ENCODE measurements around the gene VTI1A.
A peak's percentile ranks its signal among the peaks of the same experiment; 100 is the strongest.

Gene VTI1A

GRCh38 chr10:112821663-112822062 is 374.6 kb downstream of the VTI1A start:
- no peak overlapping the region for H3K4me3 ChIP-seq (ENCODE audit: low read length)
- H3K36me3 ChIP-seq (ENCODE audit: control insufficient read depth, low read depth, low read length): no peaks in the 10 kb centered on the region
- no peak overlapping the region for H3K9ac ChIP-seq (ENCODE audit: low read length)
- no peaks in the 10 kb centered on the region for H3K9me3 ChIP-seq (ENCODE audit: control insufficient read depth, low read depth, low read length)
- H3K27ac ChIP-seq (ENCODE audit: low read length): no peak overlapping the region
- no peaks in the 10 kb centered on the region for H3K27me3 ChIP-seq (ENCODE audit: control insufficient read depth, insufficient read depth, low read length)
- H3K4me1 ChIP-seq (ENCODE audit: control insufficient read depth, low read depth, low read length): peaks cover 8% of the 10 kb centered on the region

DNA sequence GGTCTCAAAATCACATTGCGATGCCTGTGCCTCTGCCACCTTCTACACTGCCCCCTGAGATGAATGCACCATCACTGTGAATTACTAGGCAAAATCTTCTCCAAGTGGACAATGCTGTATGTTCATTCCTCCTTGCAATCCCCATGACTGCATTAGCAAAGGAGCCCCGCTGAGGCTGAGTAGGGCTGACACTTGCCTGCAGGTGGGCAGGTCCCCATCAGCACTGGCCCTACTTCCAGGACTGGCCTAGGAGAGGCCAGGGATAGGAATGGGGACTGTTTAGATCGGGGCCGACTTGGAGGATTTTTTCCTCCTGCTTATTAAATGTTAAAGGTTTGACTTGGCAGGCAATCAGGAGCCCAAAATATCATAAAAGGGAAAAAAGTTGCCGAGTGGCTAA is 376.0 kb downstream of the VTI1A start:
- Histone ChIP-seq H3K9ac (ENCODE audit: low read length) (no peak overlapping the region), H3K4me3 (ENCODE audit: low read length) (no peak overlapping the region), H3K36me3 (ENCODE audit: control insufficient read depth, low read depth, low read length) (no peaks in the 10 kb centered on the region), H3K4me1 (ENCODE audit: control insufficient read depth, low read depth, low read length) (no peaks in the 10 kb centered on the region), H3K27ac (ENCODE audit: low read length) (no peak overlapping the region), H3K27me3 (ENCODE audit: control insufficient read depth, insufficient read depth, low read length) (no peaks in the 10 kb centered on the region), H3K9me3 (ENCODE audit: control insufficient read depth, low read depth, low read length) (no peaks in the 10 kb centered on the region)

GRCh38 chr10:112823604-112824003 is 376.6 kb downstream of the VTI1A start:
- Histone ChIP-seq H3K9ac (ENCODE audit: low read length) (no peak overlapping the region), H3K4me1 (ENCODE audit: control insufficient read depth, low read depth, low read length) (no peaks in the 10 kb centered on the region), H3K27me3 (ENCODE audit: control insufficient read depth, insufficient read depth, low read length) (no peaks in the 10 kb centered on the region), H3K36me3 (ENCODE audit: control insufficient read depth, low read depth, low read length) (no peaks in the 10 kb centered on the region), H3K9me3 (ENCODE audit: control insufficient read depth, low read depth, low read length) (no peaks in the 10 kb centered on the region), H3K4me3 (ENCODE audit: low read length) (no peak overlapping the region), H3K27ac (ENCODE audit: low read length) (no peak overlapping the region)

- Histone ChIP-seq H3K4me3 (ENCODE audit: low read length) (no peak overlapping the region), H3K27me3 (ENCODE audit: control insufficient read depth, insufficient read depth, low read length) (no peaks in the 10 kb centered on the region), H3K9me3 (ENCODE audit: control insufficient read depth, low read depth, low read length) (no peaks in the 10 kb centered on the region), H3K36me3 (ENCODE audit: control insufficient read depth, low read depth, low read length) (no peaks in the 10 kb centered on the region), H3K27ac (ENCODE audit: low read length) (no peak overlapping the region), H3K4me1 (ENCODE audit: control insufficient read depth, low read depth, low read length) (peaks cover 11% of the 10 kb centered on the region), H3K9ac (ENCODE audit: low read length) (no peak overlapping the region)
Observed at GRCh38 chr10:112826018-112826697, 379.1 kb downstream of the VTI1A start.

DNA sequence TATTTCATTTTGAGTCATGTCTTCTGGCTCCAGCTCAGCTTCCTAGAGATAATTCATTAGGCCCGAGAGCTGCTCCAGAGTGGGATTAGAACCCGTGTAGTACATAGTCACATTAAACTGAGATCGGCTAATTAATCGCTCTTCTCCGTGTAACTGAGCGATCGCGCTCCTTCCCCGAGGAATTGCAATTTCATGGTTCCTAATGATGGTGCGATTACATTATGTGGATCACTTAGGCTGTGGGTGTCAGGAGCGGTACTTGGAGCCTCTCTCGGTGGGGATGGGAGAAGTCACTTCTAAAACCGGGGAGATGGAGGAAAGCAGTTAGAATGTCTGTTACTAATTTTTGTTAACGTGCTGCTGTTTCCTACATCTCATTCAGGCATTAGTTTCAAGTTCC is 380.1 kb downstream of the VTI1A start:
- Histone ChIP-seq H3K27ac (ENCODE audit: low read length) (no peak overlapping the region), H3K4me3 (ENCODE audit: low read length) (no peak overlapping the region), H3K4me1 (ENCODE audit: control insufficient read depth, low read depth, low read length) (peaks cover 20% of the 10 kb centered on the region), H3K36me3 (ENCODE audit: control insufficient read depth, low read depth, low read length) (no peaks in the 10 kb centered on the region), H3K27me3 (ENCODE audit: control insufficient read depth, insufficient read depth, low read length) (no peaks in the 10 kb centered on the region), H3K9ac (ENCODE audit: low read length) (no peak overlapping the region), H3K9me3 (ENCODE audit: control insufficient read depth, low read depth, low read length) (no peaks in the 10 kb centered on the region)

DNA sequence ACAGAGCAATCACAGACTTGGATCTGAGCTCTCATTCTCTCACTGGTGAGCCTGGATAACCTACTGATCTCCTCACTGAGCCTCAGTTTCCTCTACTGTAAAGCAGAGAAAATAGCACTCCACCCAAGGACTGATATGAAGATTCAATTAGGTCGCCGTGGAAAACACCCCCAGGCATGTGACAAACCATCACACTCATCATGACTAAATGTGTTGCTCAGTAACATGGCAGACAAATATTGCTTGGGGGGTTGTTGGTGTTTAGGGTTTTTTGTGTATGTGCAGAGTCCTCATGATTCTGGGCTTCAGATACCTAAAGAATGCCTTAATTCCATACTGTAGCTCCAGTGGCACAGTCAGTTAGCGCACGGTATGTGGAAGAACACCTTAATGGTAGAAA is 380.9 kb downstream of the VTI1A start:
- Histone ChIP-seq H3K36me3 (ENCODE audit: control insufficient read depth, low read depth, low read length) (no peaks in the 10 kb centered on the region), H3K4me1 (ENCODE audit: control insufficient read depth, low read depth, low read length) (peaks cover 27% of the 10 kb centered on the region), H3K9me3 (ENCODE audit: control insufficient read depth, low read depth, low read length) (no peaks in the 10 kb centered on the region), H3K27ac (ENCODE audit: low read length) (no peak overlapping the region), H3K9ac (ENCODE audit: low read length) (no peak overlapping the region), H3K4me3 (ENCODE audit: low read length) (no peak overlapping the region), H3K27me3 (ENCODE audit: control insufficient read depth, insufficient read depth, low read length) (no peaks in the 10 kb centered on the region)

DNA sequence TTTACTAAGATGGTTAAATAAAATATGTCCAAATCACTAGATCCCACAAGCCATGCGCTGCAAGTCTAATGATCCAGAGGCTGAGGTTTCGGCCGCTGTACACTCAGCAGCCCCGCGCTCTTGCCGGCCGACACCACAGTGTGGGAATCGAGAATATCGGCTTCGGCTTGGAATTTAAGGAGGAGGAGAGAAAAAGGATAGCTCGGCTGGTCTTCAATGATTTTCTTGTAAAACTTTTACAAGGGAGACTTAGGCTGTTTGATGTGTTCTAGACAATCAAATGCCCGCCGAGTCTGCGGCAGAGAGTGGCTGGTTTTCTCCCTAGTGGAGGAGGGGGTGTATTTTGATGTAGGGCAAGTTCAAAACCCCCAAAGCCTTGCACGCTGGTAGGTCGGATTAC is 384.8 kb downstream of the VTI1A start:
- H3K27ac ChIP-seq (ENCODE audit: low read length): peak overlapping the region; percentile 18
- H3K9ac ChIP-seq (ENCODE audit: low read length): peak overlapping the region; percentile 8

DNA sequence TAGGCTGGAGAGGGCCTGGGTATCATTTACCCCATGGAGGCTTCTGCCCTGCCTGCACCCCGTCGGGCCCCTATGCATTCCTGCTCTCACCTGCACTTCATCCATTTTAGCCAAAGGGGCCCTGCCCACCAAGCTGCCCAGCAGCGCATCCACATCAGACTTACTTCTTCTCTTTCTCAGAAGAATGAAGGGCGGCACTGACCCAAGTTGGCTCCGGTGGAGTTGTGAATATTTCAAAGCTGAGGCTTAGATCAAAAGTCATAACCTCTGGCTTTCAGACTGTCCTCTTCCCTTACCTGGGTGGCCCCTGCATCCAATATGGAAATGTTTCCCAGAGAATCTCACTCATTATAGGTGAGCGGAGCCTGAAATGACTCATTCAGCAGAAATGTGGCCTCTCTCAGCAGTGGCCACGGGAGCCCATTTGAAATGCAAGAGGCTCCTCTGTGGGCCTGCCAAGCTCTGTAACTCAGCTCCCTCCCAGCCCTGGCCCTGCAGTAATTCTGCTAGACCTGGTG is 385.4 kb downstream of the VTI1A start:
- H3K27me3 ChIP-seq (ENCODE audit: control insufficient read depth, insufficient read depth, low read length): peaks cover 12% of the 10 kb centered on the region
- peak overlapping the region; percentile 32 for H3K27ac ChIP-seq (ENCODE audit: low read length)
- peaks cover 44% of the 10 kb centered on the region for H3K4me1 ChIP-seq (ENCODE audit: control insufficient read depth, low read depth, low read length)
- H3K9ac ChIP-seq (ENCODE audit: low read length): peak overlapping the region; percentile 8
- H3K4me3 ChIP-seq (ENCODE audit: low read length): peak overlapping the region; percentile 38
- no peaks in the 10 kb centered on the region for H3K9me3 ChIP-seq (ENCODE audit: control insufficient read depth, low read depth, low read length)
- no peaks in the 10 kb centered on the region for H3K36me3 ChIP-seq (ENCODE audit: control insufficient read depth, low read depth, low read length)

More for the DNA sequence above, 384.8 kb downstream of the VTI1A start:
- no peaks in the 10 kb centered on the region for H3K36me3 ChIP-seq (ENCODE audit: control insufficient read depth, low read depth, low read length)
- H3K4me1 ChIP-seq (ENCODE audit: control insufficient read depth, low read depth, low read length): peaks cover 44% of the 10 kb centered on the region
- peak overlapping the region; percentile 38 for H3K4me3 ChIP-seq (ENCODE audit: low read length)
- peaks cover 12% of the 10 kb centered on the region for H3K27me3 ChIP-seq (ENCODE audit: control insufficient read depth, insufficient read depth, low read length)
- no peaks in the 10 kb centered on the region for H3K9me3 ChIP-seq (ENCODE audit: control insufficient read depth, low read depth, low read length)

DNA sequence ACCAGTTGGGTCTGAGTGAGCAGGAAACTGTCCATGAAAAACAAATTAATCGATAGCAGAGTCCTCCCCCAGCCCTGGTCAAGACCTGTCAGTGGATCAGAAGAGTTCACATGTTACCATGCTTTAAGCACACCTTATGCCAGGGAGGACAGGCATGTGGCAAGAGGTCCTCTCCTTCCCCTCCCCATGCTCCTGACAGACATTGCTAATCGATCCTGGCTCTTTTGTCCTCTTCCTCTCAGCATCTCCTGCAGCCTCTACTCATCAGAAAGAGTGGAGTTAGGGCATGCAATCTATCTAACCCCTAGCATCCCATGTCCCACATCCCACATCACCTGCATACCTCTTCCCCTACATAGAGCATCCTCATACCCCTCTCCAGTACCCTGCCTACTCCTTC is 385.9 kb downstream of the VTI1A start:
- Histone ChIP-seq H3K4me3 (ENCODE audit: low read length) (no peak overlapping the region), H3K36me3 (ENCODE audit: control insufficient read depth, low read depth, low read length) (no peaks in the 10 kb centered on the region), H3K9me3 (ENCODE audit: control insufficient read depth, low read depth, low read length) (no peaks in the 10 kb centered on the region), H3K9ac (ENCODE audit: low read length) (no peak overlapping the region), H3K27ac (ENCODE audit: low read length) (no peak overlapping the region), H3K27me3 (ENCODE audit: control insufficient read depth, insufficient read depth, low read length) (peaks cover 12% of the 10 kb centered on the region), H3K4me1 (ENCODE audit: control insufficient read depth, low read depth, low read length) (peaks cover 44% of the 10 kb centered on the region)

DNA sequence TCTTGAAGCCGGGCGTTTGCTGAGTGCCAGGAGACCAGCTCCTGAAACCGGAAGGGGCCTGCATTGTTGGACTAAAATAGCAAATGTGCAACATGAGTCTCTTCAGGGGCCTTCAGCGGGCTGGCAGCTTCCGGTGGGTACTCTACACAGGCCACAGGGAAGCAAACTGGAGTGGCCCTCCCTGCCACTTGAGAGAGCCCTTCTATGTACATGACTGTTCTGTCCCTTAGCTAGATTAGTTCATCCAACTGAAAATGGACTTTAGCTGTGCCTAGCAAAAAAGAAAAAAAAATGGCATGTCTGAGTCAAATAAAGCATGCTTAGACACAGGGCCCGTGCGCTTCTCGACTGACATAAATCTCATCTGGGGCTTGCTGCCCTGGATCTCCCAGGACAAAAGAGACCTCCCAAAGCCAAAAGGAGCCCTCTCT is 387.8 kb downstream of the VTI1A start:
- Histone ChIP-seq H3K4me1 (ENCODE audit: control insufficient read depth, low read depth, low read length) (peaks cover 57% of the 10 kb centered on the region), H3K9me3 (ENCODE audit: control insufficient read depth, low read depth, low read length) (no peaks in the 10 kb centered on the region), H3K9ac (ENCODE audit: low read length) (no peak overlapping the region), H3K27ac (ENCODE audit: low read length) (no peak overlapping the region), H3K36me3 (ENCODE audit: control insufficient read depth, low read depth, low read length) (no peaks in the 10 kb centered on the region), H3K27me3 (ENCODE audit: control insufficient read depth, insufficient read depth, low read length) (peaks cover 12% of the 10 kb centered on the region), H3K4me3 (ENCODE audit: low read length) (no peak overlapping the region)

DNA sequence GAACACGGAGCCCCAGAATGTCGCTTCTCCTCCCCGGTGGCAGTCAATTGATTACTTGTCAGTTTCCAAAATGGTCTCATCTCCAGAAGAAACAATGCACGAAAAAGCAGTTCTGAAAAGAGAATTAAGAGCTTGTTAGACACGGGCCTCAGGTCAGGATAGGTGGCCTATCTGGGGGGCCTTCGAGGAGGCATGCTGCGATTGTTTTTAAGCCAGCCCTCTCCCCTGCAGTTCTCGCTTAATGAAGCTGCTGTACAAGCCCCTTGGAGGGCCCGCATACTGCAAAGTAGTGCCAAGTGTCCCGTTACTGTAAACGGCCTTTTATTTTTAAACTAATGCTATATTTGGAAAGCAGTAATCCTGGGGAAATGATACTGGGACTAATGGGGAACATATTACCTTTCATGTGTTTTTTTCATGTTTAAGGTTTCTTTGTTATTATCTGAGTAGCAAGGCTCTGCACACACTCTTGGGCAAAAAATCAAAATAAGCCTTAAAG is 388.3 kb downstream of the VTI1A start:
- Histone ChIP-seq H3K4me3 (ENCODE audit: low read length) (no peak overlapping the region), H3K27ac (ENCODE audit: low read length) (no peak overlapping the region), H3K36me3 (ENCODE audit: control insufficient read depth, low read depth, low read length) (no peaks in the 10 kb centered on the region), H3K9ac (ENCODE audit: low read length) (no peak overlapping the region), H3K9me3 (ENCODE audit: control insufficient read depth, low read depth, low read length) (no peaks in the 10 kb centered on the region), H3K4me1 (ENCODE audit: control insufficient read depth, low read depth, low read length) (peaks cover 53% of the 10 kb centered on the region), H3K27me3 (ENCODE audit: control insufficient read depth, insufficient read depth, low read length) (peaks cover 12% of the 10 kb centered on the region)

GRCh38 chr10:112835944-112836451 is 389.0 kb downstream of the VTI1A start:
- Histone ChIP-seq H3K27me3 (ENCODE audit: control insufficient read depth, insufficient read depth, low read length) (peaks cover 12% of the 10 kb centered on the region), H3K4me3 (ENCODE audit: low read length) (no peak overlapping the region), H3K36me3 (ENCODE audit: control insufficient read depth, low read depth, low read length) (no peaks in the 10 kb centered on the region), H3K4me1 (ENCODE audit: control insufficient read depth, low read depth, low read length) (peaks cover 48% of the 10 kb centered on the region), H3K27ac (ENCODE audit: low read length) (no peak overlapping the region), H3K9me3 (ENCODE audit: control insufficient read depth, low read depth, low read length) (no peaks in the 10 kb centered on the region), H3K9ac (ENCODE audit: low read length) (no peak overlapping the region)
